IMR-90 (cell line): ENCODE results near the gene MACF1.

Experiments used
- FOS ChIP-seq: fragments of 150-350 bp; IDR thresholded peaks from 2 replicates; pipeline ENCODE4 v1.6.1; 2016; ENCODE audit warnings: low read depth, low read length
- POLR2A ChIP-seq: IDR thresholded peaks from 2 replicates; pipeline ENCODE4 v1.6.1; 2012; ENCODE audit warnings: mild to moderate bottlenecking, low read depth, low read length

- TF ChIP-seq FOS, result no peak
- no peak for TF ChIP-seq POLR2A
These were observed 14.9 kb upstream of the MACF1 start for GRCh38 chr1:39189592-39190041.
